HG03060 (cell line): ENCODE measurements around the gene TSPAN31.
"Not testable (repeated sequence)": the region's sequence is repeated elsewhere in the genome, so short reads cannot be mapped to it uniquely, and the experiment has no call there.

Experiments
- ATAC-seq: cut with Tn5 transposase; IDR thresholded peaks from one replicate; pipeline ENCODE4 v1.9.1; 2021; ENCODE audit warnings: low read depth, moderate number of reproducible peaks; ENCODE audit not compliant: unreplicated experiment

TSPAN31 gene

DNA sequence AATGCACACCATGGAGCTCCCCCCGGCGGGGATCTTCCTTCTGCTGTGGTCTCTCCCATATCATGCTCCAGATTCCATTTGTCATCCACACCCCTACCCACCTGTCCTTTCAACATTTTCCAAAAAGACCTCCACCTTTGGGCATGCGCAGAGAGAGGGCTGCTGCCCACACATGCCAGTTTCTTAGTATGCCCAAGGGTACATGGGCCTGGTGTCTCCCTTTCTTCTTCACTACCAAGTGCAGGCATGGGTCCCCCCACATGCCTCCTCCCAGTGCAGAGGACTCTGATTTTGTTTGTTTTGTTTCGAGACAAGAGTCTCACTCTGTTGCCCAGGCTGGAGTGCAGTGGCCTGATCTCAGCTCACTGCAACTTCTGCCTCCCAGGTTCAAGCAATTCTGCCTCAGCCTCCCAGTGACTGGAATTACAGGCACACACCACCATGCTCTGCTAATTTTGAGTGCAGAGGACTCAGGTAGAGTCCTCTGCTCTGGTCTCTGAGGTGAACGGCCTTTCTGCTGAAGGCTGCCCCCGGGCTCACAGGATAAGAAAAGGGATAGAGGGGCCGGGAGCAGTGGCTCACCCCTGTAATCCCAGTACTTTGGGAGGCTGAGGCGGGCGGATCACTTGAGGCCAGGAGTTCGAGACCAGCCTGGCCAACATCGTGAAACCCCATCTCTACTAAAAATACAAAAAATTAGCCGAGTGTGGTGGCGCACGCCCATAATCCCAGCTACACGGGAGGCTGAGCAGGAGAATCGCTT lies 22.8 kb upstream of the TSPAN31 start:
- not testable (repeated sequence) for ATAC-seq

DNA sequence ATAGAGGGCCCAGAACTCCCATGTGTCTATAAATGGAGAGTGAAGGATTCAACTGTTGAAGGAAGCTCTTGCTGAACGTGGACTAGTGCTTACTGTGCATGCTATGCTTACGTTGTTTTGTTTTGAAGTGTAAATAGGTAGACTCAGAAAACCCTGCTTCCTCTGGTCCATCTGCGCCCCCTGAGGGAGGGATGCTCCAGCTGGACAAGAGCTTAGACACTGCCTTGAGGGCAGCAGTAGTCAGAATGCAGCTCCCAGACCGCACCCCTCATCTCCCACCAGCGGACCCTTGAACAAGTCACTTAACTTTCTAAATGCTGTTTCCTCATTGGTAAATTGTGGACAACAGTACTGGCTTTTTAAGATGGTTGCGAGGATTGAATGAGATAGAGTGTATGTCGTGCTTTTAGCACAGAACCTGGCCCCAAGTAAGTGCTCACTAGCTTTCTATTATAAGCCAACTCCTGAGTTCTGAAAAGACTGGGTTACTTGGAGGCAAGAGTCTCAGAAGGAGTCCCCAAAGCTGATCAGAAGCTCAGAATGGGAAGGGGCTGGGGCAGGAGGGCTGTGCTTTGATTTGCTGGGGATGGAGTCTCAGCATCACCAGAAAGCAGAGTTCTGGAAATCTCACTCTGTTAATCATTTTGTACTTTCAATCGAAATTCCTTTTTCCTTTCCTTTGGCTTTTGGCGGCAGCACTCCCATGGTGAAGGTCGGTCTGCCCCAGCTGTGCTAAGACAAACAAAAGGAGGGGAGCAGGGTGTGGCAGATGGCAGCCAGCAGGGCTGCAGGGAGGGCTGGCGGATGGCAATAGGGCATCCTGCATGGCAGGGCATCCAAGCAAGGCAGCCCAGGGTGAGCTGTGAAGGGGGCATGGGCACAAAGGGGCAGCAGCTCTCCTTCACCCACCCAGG lies 21.9 kb upstream of the TSPAN31 start:
- ATAC-seq: no peak

DNA sequence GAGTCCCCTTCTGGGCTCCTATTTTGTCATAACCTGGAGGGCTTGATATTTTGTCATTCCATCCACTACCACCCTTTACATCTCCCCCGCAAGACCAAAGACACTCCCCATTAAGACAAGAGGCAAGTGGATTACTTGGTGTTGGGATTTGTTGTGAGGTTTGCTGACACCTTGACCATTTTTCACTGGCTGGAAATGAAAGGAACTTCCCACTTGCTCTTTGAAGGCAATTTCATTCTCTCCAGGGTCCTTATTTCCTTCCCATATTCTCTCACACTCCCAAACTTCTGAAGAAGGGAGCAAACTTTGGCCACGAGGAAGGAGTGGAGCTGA lies 21.2 kb upstream of the TSPAN31 start:
- no peak for ATAC-seq

DNA sequence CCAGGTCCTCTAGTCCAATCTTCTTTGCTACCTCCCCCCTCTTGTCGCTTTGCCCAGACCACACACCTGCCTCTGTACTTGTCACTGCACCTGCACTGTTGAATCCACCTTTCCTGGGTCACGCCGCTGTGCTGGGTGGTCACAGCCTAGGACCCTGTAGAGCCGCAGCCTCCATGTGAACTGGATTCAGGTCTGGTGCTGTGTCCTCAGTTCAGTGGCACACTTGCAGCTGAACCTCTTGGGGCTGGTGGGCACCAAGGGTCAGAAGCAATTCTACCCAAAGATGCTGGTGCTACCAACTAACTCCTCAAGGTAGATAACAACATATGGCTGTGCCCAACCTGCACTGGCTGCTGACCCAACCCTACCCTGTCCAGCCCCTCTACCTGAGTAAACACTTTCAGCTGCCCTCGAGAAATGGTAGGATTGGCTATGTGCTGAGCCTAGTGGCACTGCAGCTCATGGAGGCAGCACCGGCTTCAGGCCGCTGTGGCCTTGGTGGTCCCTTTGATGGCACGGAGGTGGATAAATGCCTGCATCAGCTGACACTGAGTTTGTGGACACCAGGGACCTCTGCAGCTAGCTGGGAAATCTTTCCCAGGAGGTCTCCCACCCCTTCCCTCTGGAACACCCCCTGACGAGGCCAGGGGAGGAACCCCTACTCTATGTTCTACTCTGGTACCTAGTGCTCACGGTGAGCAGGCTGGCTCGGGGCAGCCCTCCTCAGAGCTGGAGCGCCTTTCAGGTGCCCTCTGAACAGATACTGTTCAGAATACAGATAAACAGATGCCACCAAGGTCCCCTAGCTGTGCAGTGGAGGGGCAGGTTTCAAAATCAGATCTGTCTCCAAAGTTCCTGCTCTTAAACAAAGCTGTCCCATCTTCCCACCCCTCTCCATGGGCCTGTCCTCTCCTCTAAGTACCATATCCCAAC lies 20.6 kb upstream of the TSPAN31 start:
- no peak for ATAC-seq

DNA sequence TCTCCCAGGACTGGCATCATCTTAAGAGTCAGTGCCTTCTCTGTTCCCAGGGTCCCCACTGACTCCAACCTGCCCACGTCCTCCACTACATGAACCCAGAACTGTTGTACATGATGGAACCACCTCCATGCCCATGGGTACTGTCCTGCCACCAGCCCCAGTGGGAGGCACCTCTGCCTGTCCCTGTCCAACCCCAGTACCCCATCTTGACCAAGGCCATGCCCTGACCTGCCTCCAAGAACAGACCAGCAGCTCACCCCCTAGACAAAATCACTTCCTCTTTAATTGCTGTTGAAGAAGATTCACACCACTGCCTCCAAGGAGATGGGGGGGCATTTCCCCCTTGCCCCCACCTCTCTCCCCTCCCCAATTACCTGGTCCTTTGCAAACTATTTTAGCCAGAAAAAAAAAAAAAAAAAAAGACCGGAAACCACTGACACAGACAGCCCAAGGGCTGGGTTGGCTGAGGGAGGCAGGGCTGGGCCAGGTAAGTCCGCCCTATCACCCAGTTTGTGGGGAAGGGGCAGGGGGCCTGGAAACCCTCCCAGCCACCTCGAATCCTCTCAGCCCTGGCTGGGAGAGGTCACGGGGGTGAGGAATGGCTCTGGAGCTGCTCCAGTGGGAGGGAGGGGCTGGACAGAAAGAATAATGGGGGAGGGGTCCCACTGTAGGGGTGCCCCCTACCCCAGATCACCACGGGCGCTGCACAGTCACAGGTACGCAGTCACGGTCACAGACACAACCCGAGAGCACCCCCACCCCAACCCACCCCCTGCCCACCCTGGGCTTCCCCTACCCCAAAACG lies 19.7 kb upstream of the TSPAN31 start:
- ATAC-seq: no peak

DNA sequence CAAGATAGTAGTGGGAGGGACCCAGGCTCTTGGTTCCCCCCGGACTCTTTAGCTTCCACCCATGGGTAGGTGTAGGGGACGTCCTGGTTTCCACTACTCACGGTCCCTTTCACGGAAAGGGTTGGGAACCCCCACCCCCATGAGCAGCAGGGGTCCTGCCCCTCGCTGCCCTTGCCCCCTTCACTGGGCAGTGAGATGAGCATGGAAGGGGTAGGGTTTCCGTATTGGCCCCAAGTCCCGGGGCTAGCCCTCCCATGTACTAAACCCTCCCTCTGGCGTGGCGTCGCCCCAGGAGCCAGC lies 19.0 kb upstream of the TSPAN31 start:
- ATAC-seq: no peak

DNA sequence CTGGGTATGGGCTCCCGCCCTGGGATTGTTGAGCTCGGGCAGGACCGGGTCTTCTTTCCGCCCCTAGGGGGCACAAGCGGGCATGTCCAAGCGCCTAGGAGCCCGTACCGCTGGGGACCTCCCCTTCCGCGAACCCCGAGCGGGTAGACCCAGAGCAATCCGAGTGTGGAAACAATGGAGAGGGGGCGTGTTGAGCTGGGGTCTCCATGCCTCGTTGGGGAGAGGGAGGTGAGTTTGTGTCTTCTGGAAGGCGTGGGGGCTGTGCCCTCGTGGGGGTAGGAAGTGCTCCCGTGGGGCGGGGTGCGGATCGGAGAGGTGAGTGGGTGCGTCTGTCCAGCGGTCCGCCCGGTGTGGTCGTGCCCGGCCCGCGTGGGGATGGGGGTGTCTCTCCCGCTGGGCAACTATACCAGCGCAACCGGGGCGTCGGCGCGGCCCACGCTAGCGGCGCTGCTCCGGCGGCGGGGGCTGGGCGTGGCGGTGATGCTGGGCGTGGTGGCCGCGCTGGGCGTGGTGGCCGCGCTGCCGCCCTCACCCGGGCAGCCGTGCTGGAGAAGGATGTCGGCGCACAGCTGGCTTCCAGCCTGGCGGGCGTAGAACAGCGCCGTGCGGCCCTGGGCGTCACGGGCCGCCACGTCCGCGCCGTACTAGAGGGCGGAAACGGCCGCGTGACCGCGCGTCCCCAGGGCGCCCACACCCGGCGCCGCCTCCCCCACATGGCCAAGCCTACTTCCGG lies 18.5 kb upstream of the TSPAN31 start:
- no peak for ATAC-seq

DNA sequence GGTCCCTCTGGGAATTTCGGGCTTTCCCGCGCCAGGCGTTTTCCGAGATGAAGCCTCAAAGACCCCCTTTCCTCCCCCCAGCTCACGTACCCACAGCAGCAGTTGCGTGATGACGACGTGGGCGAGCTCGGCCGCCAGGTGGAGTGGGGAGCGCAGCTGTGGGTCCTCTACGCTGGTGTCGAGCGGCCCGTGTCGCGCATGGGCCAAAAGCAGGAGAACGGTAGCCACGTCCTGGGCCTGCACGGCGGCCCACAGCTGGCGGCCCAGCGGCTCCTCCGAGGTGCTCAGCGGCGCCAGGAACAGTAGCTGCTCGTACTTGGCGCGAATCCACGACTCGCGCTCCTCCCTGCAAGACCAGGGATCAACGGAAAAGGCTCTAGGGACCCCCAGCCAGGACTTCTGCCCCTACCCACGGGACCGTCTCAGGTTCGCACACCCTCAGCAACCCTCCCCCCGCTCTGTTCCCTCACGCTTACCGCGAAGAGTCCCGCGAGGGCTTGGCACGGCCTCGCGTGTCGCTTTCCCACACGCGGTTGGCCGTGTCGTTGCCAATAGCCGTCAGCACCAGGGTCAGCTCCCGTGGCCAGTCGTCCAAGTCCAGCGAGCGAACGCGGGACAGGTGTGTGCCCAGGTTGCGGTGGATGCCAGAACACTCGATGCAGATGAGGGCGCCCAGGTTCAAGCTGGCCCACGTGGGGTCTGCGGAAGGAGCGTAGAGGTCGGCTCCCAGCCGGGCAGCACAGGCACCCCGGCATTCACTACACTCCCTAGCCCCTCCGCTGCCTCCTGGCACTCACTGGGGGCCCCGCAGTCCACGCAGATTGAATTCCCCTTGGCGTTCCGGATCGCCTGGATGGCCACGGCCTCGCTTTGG lies 17.7 kb upstream of the TSPAN31 start:
- ATAC-seq: no peak

DNA sequence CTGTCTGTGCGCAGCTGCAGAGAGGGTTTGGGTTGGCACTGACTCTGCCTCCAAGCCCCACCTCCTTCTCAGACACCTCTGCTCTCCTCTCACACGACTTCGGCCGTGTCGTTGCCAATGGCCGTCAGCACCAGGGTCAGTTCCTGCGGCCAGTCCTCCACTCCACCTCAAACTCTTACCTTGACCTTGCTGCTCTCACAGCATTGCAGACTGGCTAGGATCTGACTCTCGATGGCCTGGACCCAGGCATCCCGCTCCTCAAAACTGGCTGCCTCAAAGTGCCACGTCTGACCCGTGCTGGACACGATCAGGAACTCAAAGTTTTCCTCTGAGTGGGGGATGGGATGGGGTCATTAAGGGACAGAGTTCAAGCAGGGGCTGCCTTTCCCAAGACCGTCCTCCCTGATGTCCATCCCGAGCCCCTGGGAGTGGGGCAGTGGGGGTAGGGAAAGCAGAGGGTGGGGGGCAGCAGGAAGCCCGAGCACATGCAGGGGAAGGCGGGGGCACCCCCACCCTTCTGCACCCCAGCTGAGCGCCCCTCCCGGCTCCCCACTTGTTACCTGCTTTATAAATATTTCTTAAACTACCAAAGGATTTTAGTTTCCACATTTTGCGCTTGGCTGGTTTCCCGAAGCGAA lies 17.0 kb upstream of the TSPAN31 start:
- no peak for ATAC-seq

DNA sequence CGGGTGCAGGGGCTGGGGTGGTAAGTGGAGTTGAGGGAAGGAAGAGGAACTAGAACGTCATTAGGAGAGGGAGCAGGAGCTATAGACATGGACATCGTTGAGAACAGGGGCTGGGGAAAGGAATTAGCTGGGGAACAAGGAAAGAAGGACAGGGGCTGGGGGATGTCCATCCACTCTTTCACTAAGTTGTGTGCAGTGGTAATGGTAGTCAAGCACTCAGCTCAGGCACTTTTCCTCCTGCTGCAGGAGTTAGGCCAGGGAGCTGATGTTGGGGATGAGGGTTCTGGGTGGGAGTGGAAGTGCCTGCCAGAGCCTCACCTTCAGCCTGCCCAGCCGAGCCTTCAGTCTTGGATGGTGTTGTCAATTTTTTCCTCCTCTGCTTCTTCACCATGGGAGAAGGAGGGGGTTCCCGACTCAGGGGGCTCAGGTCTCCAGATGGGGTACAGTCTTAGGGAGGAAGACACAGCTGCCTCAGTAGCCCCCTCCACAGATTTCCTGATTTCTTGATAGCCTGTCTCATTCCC lies 15.5 kb upstream of the TSPAN31 start:
- no peak for ATAC-seq

DNA sequence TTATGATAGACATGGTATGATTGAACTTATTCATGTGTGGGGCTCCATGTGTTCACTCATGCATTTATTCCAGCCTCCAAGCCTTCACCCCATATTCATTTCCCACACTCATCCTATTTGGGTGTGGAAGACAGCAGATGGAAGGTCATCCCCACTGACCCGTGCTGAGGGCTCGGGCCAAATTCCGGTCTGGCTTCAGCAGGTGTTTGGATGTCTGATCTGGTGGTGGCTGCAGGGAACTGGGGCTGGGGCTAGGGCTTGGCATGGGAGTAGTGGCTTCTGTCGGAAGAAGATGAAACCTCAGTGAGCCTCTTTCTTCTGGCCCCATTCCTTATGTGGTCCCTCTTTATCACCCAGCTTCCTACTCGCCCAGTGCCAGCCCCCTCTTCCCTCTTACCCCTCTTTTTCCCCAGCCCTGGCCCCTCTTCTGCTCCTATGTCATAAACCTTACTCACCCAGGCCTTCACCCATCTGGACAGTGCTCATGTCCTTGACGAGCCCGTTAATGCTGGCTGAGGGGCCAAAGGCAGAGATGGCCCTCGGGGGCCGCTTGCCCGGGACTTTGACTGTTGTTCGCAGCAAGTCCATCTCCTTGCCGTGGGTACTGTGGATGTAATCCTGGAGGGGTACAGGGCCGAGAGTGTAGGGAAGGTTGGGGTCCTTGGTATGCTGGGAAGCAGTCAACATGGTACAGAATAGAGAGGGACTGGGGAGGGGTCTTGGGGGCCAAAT lies 14.3 kb upstream of the TSPAN31 start:
- no peak for ATAC-seq

DNA sequence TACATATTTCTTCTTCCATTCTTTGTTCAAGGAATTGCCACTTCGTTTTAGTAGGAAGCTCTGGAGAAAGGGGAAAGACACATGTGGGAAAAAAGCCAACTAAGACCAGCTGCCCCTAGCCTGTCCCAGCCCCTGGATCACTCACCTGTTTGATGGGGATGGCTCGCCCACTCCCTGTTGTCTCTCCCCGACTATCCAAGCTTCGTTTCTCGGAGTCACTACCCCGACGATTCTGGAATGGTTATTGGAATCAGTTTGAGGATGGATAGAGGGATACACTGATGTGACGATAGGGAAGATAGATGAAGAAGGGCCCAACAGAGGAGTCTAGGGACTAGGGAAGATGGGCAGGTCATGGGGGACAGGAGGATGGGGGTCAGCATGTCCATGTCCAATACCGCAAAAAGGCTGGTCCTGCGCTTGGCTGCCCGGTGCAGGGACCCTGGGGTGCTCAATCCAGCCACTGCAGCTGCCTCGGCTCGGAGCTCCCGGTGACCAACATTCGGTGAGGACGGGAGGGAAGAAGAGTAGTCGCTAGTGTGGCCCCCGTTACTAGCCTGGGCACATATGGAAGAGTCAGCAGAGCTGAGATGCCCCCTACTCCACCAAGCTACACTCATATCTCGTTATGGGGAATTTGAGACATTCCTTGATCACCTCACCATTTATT lies 13.3 kb upstream of the TSPAN31 start:
- ATAC-seq: no peak

DNA sequence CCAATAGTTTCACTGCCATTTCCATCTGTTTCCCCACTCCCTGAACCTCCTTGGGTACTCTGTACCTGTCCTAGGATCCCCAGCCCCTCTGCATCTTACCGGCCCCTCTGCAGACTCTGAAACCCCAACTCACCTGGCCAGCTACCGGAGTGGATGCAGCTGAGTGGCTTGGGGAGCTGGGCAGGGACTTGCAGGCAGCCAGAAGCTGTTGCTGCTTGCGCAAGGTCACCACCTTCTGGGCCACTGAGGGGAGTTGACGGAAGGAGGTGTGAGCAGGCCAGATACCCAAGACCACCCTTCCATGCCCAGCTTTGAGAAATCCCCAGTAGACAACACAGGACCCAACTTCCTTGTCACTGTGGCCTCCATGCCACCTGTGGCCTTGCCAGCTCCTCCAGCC lies 12.6 kb upstream of the TSPAN31 start:
- no peak for ATAC-seq

DNA sequence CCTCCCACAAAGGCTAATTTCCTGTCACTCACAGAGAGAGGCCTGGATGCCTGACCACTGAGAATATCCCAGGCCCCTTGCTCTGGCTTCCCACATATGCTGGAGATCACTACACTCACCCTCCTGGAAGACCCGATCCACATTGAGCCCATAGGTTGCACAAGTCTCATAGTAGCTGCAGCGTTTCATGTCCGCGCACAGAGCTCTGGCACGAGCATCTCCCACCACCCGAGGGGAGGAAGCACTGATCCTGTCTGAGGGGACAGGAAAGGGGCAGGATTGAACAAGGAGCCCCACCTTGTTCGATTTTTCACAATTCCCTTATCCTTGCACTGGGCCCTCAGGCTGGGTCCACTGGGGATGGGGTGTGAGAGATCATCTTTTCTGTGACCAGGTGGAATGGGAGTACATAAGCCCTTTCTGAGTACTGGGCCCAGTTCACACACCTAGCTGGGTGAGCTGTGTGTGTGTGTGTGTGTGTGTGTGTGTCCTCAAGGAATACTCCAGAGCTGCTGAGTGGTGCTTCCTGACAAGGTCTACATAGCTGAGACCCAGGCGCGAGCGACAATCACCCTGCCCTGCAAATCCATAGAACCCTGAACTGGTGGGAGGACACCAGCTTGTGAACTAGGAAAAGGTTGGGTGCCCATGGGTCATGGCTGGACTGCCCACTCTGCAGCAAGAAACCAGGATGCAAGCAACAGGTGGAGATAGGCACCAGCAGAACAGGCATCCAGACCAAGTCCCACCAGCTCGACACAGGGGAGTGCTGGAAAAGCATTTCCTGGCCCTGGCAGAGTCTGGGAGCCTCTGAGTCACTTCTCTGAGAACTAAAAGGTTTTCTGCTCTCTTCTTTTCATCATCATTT lies 11.9 kb upstream of the TSPAN31 start:
- ATAC-seq: no peak

DNA sequence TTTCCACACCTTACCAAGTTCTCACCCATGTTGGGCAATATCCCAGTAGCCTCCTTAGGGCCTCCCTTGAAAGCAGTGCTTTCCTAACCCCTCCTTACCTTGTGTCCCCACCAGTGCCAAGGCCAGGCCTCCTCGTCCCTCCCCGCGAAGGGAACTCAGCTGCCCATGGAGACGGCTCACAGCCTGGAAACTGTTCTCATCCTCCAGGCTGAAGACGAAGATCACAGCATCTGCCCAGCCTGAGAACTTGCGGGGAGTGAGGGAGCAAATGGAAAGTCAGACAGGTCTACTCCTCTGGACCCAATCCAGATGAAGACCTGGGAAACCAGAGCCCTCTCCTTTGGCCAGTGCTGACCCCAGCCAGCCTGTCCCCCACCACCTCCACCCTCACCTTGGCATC lies 10.9 kb upstream of the TSPAN31 start:
- ATAC-seq: no peak

DNA sequence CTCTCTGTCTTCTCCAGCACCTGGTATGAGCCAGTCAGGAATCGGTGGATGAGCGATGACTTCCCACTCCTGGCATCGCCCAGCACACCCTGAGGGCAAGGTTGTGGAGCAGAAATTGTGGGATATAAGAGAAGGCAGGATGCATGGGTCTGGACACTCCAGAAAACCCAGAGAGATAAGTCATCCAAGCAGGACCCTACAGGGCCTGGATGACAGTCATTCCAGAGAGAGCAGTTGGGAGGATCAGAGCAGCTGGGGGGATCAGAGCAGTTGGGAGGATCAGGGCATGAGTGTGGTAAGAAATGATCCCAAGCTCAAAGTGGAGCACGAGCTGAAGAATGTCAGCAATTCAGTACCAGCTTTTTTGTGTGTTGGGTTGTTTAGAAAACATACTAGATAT lies 10.2 kb upstream of the TSPAN31 start:
- no peak for ATAC-seq
